Measurements from ENCODE around the gene SEMG1. TPM values are rescaled to one million over a fixed set of nuclear protein-coding genes. Genes with fewer than 3 reads are reported as not detected.

Gene SEMG1
- total and polyA plus RNA-seq, 2 donors (not counting 1 experiment from before 2014, with no cell fraction given): not detected

DNA sequence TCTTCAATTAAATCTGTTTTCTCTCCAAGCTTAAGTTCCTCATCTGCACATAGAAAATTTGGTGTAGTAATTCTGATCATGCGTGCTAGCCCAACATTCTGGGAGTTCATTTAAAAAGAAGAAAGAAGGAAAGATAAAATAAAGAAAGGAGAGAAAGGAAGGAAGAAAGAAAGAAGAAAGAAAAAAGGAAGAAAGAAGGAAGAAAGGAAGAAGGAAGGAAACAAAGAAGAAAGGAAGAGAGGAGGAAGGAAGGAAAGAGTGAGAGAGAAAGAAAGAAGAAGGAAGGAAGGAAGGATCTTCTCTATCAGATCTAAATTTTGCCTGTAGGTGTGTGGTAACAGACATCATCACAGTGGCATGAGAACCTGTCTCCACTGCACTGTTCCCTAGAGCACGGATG is 31.3 kb downstream of the SEMG1 start:
- ATAC-seq (ENCODE audit: low read depth) (no peak), DNase-seq (no peak)
- TF ChIP-seq EZH2 (IDR thresholded peaks at IDR 0.05; ENCODE audit: borderline replicate concordance, insufficient read depth, low read depth, low read length, poor library complexity, severe bottlenecking): no peak
- TF ChIP-seq, protein P1, sequence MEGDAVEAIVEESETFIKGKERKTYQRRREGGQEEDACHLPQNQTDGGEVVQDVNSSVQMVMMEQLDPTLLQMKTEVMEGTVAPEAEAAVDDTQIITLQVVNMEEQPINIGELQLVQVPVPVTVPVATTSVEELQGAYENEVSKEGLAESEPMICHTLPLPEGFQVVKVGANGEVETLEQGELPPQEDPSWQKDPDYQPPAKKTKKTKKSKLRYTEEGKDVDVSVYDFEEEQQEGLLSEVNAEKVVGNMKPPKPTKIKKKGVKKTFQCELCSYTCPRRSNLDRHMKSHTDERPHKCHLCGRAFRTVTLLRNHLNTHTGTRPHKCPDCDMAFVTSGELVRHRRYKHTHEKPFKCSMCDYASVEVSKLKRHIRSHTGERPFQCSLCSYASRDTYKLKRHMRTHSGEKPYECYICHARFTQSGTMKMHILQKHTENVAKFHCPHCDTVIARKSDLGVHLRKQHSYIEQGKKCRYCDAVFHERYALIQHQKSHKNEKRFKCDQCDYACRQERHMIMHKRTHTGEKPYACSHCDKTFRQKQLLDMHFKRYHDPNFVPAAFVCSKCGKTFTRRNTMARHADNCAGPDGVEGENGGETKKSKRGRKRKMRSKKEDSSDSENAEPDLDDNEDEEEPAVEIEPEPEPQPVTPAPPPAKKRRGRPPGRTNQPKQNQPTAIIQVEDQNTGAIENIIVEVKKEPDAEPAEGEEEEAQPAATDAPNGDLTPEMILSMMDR (IDR thresholded peaks at IDR 0.05): no peak
- H4K20me1 ChIP-seq (ENCODE audit: control insufficient read depth, insufficient read depth, low read length, poor library complexity, severe bottlenecking): no peaks in the 10 kb centered on the region
- intact Hi-C loops (cut with micrococcal nuclease): no loop called here
- peaks cover 6% of the 10 kb centered on the region for H3K9me3 Mint-ChIP-seq (ENCODE audit: insufficient read depth)
- H3K27ac ChIP-seq (ENCODE audit: low read length in 2 of 2): no peak overlapping the region
- no peak overlapping the region for H2AFZ ChIP-seq (ENCODE audit: insufficient read depth, low read depth, low read length, poor library complexity, severe bottlenecking)
- peaks cover 0 to 14% (median 2%) of the 10 kb centered on the region in 4 experiments for H3K27me3 ChIP-seq (replicated peaks in 1 of 4; ENCODE audit: control extremely low read depth in 1 of 4, control insufficient read depth in 3 of 4, insufficient read depth in 4 of 4, low read length in 3 of 4)
- H3K36me3 ChIP-seq (replicated peaks in 1 of 2; ENCODE audit: control extremely low read depth in 1 of 2, control insufficient read depth in 1 of 2, extremely low read depth in 1 of 2, insufficient read depth in 2 of 2, low read length in 1 of 2): no peaks in the 10 kb centered on the region
- ChIA-PET POLR2A (no interaction called here), CTCF (no interaction called here)
- no peak overlapping the region for H3K4me3 ChIP-seq (ENCODE audit: control extremely low read depth in 1 of 5, extremely low read depth in 1 of 5, insufficient read depth in 1 of 5, low read depth in 2 of 5, low read length in 4 of 5)
- WGBS (ENCODE audit: insufficient coverage): no CpG with 5 or more reads among the region's 2 CpGs
- H3K27ac Mint-ChIP-seq: no peak overlapping the region
- H3K27me3 Mint-ChIP-seq: peaks cover 38% of the 10 kb centered on the region
- H3K9ac ChIP-seq (ENCODE audit: low read length): no peak overlapping the region
- no peak overlapping the region for H3K4me3 Mint-ChIP-seq
- H3K4me1 Mint-ChIP-seq: no peaks in the 10 kb centered on the region
- peaks cover 0 to 14% (median 11%) of the 10 kb centered on the region in 3 donors for H3K9me3 ChIP-seq (ENCODE audit: control extremely low read depth in 1 of 3, control insufficient read depth in 2 of 3, insufficient read depth in 1 of 3, low read length in 2 of 3)
- H3K4me1 ChIP-seq (ENCODE audit: control insufficient read depth in 2 of 2, insufficient read depth in 2 of 2, low read length in 2 of 2): no peaks in the 10 kb centered on the region
- no peaks in the 10 kb centered on the region for H3K79me2 ChIP-seq (ENCODE audit: control insufficient read depth, insufficient read depth, low read length)
- H3K4me2 ChIP-seq (replicated peaks; ENCODE audit: low read depth, low read length, poor library complexity, severe bottlenecking): no peak overlapping the region

DNA sequence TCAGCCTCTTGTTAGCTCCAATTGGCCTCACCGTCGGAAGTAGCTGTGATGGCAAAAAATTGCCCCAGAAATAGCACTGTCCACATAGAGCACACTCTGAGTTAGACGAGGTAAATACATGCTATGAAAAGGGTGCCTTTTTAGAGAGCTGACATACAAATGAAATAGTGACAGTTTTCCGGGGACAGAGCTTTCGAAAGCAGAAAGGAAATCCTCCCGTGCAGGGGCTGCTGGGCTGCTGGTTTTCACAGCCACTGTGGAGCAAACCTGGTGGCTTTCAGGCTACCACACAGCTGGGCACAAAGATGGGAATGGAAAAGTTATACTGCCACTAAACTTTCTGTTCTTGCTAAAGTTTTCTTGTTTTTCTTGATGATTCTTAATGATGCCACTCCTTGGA is 39.3 kb downstream of the SEMG1 start:
- Histone ChIP-seq H3K9me3 (ENCODE audit: control extremely low read depth in 1 of 3, control insufficient read depth in 2 of 3, insufficient read depth in 1 of 3, low read length in 2 of 3) (no peaks in the 10 kb centered on the region), H3K4me1 (ENCODE audit: control insufficient read depth in 2 of 2, insufficient read depth in 2 of 2, low read length in 2 of 2) (no peaks in the 10 kb centered on the region), H3K27me3 (replicated peaks in 1 of 4; ENCODE audit: control extremely low read depth in 1 of 4, control insufficient read depth in 3 of 4, insufficient read depth in 4 of 4, low read length in 3 of 4) (peaks cover 0 to 33% (median 12%) of the 10 kb centered on the region in 4 experiments), H2AFZ (ENCODE audit: insufficient read depth, low read depth, low read length, poor library complexity, severe bottlenecking) (no peak overlapping the region), H3K4me3 (ENCODE audit: control extremely low read depth in 1 of 5, extremely low read depth in 1 of 5, insufficient read depth in 1 of 5, low read depth in 2 of 5, low read length in 4 of 5) (no peak overlapping the region), H3K79me2 (ENCODE audit: control insufficient read depth, insufficient read depth, low read length) (no peaks in the 10 kb centered on the region), H3K36me3 (replicated peaks in 1 of 2; ENCODE audit: control extremely low read depth in 1 of 2, control insufficient read depth in 1 of 2, extremely low read depth in 1 of 2, insufficient read depth in 2 of 2, low read length in 1 of 2) (no peaks in the 10 kb centered on the region), H3K4me2 (replicated peaks; ENCODE audit: low read depth, low read length, poor library complexity, severe bottlenecking) (no peak overlapping the region), H4K20me1 (ENCODE audit: control insufficient read depth, insufficient read depth, low read length, poor library complexity, severe bottlenecking) (no peaks in the 10 kb centered on the region), H3K27ac (ENCODE audit: low read length in 2 of 2) (no peak overlapping the region), H3K9ac (ENCODE audit: low read length) (no peak overlapping the region)
- no peak for DNase-seq
- intact Hi-C loops (cut with micrococcal nuclease): no loop called here
- no peaks in the 10 kb centered on the region for H3K9me3 Mint-ChIP-seq (ENCODE audit: insufficient read depth)
- no peak overlapping the region for H3K4me3 Mint-ChIP-seq
- ChIA-PET CTCF (interaction anchor here (1.2 kb wide), 1 partner anchor 73 kb away, joined by 3 read pairs; no protein-coding TSS in a partner anchor), POLR2A (no interaction called here)
- no peaks in the 10 kb centered on the region for H3K4me1 Mint-ChIP-seq
- H3K27me3 Mint-ChIP-seq: peaks cover 61% of the 10 kb centered on the region
- TF ChIP-seq, protein P1 (IDR thresholded peaks at IDR 0.05): no peak
- TF ChIP-seq EZH2 (IDR thresholded peaks at IDR 0.05; ENCODE audit: borderline replicate concordance, insufficient read depth, low read depth, low read length, poor library complexity, severe bottlenecking): no peak
- no peak for ATAC-seq (ENCODE audit: low read depth)
- no peak overlapping the region for H3K27ac Mint-ChIP-seq
- 45% methylated on average over 5 of the region's 6 CpGs for WGBS (ENCODE audit: insufficient coverage)
